GM19239 (cell line): ENCODE data around the gene TOX2.

Experiments
- DNase-seq: peaks from one replicate; pipeline ENCODE4 v3.0.0; 2011; ENCODE audit warnings: low spot score; ENCODE audit not compliant: insufficient read length
- FAIRE-seq: peaks from 2 replicates; lab custom pipeline; 2011; peaks lifted over from hg19 to GRCh38; lab: Jason Lieb, UNC

The TOX2 gene

DNA sequence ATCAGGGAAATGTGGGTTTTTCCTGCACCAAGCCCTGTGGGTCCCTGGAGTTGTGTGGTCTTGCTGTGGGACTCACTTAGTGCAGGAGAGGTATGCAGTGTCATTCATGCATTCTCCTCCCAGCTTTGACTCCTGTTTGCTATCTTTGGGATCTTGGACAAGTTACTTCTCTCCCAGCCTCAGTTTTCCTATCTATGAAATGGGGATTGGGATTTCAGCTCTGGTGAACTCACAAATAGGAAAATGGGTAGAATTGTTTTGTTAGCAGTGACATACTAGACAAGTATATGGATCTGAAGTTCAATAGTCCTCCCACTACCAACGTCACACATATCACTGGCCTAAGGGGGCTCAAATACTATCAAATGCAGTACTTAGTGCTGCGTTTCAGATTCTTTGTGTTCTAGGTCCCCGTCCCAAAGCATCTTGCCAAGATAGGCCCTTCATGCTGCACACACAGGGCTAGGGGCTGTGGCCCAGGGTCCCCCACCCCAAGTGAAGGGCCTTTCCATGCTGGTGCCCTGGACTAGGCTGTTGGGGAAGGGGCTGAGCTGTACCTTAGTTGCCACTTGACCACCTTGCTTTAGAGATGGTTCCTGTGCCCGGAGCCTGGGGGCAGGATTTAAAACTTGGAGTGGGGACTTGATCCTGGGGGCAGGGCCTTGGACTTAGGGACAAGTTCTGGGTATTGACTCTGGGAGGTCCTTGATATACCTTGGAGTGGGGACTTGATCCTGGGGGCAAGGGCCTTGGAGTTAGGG, 98.0 kb downstream of the TOX2 start:
- DNase-seq (no peak), FAIRE-seq (no peak)

DNA sequence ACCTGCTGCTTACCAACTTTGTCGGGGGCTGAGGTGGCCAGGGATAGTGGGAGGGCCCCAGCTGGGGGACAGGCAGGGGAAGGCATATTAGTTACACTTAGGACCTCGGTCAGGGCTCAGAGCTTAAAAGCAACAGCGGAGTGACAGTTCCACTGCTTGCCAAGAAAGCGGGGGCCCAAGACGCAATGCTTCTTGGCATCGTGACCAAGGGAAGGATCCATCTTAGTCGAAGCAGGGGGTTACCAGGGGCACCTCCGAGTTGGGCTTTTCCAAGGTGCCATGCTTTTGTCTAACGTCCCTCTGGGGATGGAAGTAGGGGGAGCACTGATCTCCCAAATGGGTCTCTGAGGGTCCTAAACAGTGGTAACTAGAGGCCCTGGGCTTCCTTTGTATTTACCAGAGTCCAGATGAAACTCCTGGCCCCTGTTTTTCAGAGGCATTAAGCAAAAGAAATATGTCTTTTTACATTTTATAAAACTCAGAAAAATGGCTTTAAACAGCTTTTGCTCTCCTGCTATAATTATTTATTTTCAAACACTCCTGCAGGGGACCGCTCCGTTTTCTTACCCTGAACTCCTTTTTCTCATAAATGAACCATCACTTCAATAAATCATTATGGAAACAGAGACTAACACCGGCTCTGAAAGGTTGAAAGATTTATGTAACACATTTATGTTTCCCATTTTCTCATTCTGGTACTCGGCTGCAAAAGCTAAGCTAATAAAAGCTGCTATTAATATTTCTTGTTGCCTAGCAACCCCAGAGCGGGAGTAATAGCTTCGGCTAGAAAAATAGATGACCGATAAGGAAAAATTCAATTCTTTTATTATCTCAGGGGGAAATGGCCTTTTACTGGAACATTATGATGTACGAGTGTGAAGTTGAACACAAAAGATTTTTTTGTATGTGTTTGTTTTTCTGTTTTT, 100.4 kb downstream of the TOX2 start:
- DNase-seq (no peak), FAIRE-seq (no peak)

DNA sequence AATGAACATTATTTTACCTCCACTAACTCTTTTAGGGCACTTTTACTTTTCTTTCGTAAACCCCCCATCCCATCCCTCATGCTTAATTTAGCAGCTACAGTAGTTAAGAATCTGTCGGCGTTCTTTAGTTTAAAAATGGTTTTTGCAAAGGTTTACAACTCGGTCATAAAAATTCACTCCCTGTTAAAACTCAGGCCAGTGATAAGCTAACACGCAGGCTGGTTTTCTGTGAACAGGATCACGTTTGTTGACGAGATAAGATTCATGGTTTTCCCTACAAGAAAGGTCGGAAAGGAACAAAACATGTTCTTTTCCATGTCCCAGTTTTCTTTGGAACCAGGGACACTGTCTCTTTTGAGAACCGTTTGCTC, 101.1 kb downstream of the TOX2 start:
- FAIRE-seq (no peak), DNase-seq (no peak)

DNA sequence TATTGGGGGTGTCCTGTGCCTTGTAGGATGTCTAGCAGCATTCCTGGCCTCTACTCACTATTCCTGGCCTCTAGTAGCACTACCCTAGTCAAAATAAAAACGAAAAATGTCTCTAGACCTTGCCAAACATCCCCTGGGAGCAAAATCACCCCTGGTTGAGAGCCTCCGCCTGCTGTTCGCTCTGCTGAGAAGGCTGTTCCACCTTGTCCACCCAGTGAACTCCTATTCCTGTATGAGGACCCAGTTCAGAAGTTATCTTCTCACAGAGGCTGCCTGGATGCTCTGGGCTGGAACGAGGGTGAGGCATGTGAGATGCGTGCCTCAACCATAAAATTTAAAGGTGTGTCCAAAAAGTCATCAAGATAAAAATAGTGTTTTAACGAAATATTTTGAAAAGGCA, 101.9 kb downstream of the TOX2 start:
- DNase-seq: no peak
- no peak for FAIRE-seq

DNA sequence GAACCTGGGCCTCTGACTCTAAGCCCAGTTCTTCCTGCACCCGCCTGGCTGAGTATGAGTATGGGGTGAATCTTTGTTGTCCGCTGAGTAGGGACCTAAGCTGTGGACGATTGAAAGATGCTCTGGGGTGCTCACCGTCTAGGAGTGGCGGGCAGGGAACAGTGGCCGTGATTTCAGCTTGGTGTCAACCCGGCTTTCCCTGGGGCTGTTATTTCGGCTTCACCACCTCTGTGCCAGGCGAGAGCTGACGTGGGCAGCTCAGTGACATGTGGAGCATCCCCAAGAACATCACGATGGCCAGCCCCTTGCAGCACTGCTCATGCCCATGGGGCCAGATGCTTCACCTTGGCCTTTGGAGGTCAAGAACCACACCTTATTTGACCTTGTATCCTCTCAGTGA, 102.6 kb downstream of the TOX2 start:
- FAIRE-seq (no peak), DNase-seq (no peak)

DNA sequence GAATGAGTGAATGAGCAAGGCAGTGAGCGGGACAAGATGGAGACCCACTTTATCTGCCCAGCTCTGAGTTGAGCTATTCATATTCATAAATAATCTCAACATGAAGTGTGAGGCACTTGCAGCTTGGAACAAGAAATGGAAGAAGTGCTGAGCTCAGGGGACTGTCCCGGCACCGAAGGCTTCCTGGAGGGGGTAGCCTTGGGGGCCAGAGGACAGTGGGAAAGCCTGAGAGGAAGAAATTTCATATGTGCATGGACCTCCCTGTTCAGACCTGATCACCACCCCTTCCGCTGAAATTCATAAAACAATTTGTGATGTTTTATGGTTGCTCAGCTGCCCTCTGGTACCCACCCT, 103.2 kb downstream of the TOX2 start:
- no peak for DNase-seq
- no peak for FAIRE-seq

DNA sequence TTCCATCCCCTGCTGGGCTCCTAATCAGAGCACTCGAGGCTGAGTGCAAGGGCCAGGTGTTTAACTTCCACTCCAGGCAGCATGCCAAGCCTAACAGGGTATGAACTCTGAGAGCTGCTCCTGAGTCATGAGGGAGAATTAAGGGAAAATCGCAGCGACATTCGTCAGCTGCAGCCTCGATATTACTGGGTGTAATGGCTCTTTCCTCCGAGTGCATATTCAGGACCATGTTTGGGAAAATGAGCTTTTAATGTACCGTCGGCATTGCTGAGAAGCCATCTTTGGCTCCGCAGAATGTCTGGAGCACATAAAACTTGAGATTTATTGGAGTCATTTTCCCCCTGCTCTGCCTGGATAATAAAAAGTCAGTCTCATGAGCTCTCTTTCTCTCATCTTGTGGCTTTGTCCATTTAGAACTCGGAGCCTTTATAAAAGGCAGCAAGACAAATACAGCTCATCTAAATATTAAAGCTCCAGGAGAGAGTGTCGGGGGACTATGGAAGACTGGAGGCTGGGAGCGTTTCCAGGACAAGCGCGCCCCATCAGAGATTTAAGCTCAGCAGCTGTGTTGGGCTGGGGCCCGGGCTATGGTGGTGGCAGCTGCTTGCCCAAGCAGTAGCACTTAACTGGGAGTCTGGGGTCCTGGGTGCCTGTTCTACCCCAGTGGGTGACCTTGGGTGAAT, 103.7 kb downstream of the TOX2 start:
- DNase-seq: no peak
- FAIRE-seq: no peak

DNA sequence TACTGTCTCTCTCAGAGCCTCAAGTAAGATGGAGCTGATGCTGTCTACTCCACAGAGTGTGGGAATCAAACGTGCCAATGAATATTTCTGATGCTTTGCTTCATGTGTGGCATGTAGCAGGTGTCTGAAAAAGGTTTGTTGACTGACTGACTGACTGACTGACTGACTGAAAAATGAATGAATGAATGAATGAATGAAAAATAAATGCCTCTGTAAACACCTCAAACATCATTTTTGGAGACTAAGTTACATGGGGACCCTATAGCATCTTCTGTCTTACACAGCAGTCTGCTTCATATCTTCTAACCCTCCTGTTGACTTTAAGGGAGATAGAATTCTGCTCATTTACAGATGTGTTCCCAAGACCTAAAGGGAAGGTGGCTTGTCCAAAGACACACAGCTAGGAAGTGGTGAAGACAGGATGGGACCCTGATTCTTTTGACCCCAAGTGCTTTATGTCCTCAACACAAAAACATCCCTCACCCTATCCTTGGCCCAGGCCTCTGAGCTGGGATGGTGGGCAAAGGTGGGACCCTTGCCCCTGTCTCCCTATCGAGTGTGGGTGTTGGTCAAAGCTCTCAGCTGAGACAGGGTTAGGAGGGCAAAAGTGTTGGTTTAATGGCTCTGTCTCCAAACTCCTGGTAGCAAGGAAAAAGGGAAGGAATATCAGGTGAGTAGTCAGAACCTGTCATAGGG, 104.4 kb downstream of the TOX2 start:
- no peak for DNase-seq
- peak; percentile 11 for FAIRE-seq

DNA sequence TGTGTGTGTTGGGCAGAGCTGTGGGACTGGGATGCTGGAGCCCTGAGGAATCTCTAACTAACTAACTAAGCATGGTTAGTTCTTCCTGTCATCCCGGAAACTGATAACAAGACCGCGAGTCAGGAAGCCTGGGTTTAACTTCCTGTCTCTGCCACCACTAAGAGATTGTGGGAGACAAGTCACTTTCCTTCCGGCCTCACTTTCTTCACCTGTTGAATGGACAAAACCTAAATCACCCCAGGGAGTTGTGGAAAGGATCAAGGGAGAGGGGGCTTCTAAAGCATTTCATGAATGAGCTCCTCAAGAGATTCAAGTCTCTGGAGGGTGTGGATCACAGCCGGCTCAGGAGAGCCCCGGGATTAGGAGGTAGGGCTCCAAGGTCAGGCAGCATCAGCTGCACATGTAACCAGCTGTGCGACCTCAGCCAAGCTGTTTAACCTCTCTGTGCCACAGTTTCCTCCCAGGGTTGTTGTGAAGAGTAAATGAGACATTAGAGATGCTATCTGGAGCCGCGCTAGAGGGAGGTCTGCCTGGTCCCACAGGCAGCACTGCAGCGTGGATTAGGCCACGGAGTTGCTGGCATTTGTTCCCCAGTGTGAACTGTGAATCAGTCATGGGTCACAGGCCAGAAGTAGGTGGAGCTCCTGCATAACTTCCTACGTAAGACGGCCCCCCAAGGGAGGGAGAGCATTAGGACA, 105.1 kb downstream of the TOX2 start:
- DNase-seq (no peak), FAIRE-seq (peak; percentile 51)

DNA sequence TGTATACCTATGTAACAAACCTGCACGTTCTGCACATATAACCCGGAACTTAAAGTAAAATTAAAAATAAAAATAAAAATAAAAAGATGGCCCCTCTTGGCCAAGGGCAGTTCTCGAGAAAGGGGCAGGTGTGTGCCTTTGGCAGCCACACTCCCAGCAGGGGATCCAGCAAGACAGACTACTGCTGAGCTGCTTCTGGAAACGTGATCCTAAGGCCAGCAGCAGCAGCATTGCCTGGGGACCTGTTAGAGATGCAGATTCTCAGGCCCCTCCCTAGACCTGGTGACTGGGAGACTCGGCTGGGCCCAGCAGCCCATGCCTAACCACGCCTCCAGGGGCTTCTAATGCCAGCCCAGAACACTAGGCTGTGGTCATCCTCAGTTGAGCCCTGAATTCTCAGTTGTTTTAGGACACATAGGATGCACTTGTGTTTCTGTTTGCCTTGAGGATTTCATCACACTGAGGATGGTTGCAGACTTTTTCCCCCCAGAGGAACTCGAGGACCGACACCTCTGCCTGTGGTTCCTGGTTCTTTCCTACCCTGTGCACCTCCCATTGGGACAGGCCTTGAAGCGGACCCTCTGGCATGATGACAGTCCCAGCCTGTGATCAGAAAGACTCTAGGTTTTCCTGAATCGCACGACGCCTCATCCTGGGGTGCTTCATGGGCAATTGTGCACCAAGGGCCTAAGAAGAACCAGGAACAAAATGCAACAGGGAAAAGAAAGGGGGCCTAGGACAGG, 105.9 kb downstream of the TOX2 start:
- FAIRE-seq (no peak), DNase-seq (no peak)

DNA sequence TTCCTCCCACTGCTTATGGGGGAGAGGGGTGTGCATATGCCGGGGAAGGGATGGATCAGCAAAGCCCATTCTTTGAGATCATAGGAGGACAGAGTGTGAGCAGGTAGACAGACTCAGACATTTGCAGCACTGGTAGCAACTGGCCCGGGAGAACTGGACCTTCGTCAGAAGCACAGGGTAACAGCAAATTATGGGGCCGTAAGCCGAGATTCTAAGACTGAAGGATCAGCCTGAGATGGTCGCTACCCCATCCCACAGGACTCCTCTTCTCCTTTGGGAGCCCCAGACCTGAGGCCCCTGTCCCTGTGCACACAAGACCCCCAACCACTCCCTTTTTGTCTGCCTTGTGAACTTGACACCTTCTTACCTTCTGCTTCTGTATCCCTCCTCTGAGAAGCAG, 106.5 kb downstream of the TOX2 start:
- FAIRE-seq: no peak
- DNase-seq: no peak

DNA sequence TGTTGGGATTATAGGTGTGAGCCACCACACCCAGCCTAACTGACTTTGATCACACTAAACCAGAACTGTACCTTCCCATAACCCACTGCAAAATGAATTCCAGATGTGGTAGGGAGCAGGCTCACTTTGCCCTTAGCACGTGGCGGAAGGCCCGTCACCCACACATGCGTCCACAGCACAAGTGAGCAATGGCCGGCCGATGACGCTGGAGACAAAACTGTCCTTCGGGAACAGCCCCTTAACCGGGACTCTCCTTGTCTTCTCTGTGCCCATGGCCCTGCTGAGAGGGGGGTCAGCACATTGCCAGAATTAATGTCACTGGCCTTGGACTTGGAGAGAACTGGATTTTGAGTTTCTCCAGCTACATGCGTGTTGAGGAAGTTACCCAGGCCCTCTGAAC, 107.2 kb downstream of the TOX2 start:
- no peak for FAIRE-seq

DNA sequence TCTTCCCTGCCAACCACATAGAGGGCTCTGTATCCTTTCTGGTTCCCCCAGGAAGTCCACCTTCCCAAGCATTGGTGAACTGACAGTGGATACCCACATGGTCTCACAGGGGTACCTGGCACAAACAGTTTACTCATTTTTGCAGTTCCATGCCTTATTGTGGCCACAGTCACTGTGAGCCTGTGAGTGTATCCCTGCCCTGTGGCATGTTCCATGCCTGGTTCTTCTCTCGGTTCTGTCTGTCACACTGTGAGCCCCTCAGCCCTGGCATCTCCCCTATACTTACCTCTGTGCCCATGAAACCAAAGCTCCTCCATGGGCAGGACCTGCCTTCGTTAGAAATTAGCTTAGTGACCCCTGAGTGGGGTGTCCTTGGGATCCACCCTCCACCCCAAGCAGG, 107.8 kb downstream of the TOX2 start:
- FAIRE-seq (no peak), DNase-seq (no peak)

More for the DNA sequence above, 107.2 kb downstream of the TOX2 start:
- DNase-seq: no peak

DNA sequence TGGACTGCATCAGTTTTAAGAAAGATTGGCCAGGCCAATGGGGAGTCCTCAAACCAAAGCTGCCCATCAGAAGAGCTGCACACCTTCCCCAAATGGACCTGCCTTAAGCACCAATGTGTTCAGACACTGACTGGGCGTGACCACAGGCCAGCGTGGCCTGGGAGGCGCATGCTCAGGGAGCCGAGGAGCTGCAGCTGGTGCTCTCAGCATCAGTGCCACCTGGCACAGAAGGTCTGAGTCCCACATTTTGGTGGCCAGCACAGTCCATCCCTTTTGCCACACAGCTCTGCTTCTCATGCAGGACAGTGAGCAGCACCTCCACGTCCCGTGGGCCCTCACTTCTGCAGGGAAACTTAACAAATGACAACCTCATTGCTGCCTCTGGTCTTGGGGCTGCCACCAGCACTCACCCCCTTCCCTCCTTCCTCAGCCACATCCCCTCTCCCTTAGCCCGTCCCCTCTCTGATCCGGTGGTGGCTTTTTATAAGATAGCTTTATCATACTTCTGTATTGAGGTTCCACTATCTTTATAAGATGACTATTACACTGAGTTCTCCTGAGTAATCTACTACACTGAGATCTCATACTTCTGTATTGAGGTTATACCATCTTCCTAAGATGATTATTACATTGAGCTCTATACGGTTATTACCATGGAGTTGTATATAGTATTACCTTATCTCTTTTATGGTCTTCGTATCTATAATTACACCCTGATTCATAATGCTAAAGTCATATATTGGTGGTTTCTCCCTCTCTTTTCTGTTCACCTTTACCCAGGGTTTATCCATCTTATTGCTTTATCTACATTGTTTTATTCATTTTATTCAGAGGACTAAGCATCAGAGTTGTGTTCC, 109.1 kb downstream of the TOX2 start:
- DNase-seq (no peak), FAIRE-seq (no peak)

DNA sequence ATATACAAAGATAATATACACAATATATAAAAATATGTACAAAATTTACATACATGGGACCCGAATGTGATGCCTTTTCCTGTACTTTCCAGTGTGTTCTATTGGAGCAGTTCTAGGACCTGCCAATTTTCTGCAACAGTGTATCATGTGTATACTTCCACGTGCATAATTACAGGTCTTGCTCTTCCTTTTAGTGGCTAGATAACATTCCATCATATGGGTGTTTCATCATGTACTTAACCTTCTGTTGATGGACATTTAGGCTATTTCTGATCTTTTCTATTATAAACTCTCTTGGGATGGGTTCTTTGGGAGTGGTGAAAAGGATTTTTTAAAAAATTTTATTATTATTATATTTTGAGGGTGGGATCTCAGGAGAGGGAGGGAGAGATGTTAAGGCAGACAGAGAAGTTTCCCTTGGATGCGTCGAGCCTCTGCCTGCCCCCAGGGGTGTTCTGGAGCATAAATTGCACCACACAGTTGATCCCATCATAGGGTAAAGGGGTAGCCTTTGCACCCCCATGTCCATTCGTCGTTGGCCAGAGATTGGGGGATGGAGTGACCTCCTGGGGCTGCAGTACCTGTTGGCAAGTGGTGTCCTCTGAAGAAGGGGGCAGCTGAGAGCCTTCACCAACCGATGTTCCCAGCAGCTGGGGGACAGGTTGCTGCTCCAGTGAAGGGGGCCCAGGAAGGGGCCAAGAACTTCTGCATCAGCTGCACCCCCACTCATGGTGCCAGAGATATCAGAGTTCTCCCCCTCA, 110.3 kb downstream of the TOX2 start:
- no peak for DNase-seq
- no peak for FAIRE-seq

DNA sequence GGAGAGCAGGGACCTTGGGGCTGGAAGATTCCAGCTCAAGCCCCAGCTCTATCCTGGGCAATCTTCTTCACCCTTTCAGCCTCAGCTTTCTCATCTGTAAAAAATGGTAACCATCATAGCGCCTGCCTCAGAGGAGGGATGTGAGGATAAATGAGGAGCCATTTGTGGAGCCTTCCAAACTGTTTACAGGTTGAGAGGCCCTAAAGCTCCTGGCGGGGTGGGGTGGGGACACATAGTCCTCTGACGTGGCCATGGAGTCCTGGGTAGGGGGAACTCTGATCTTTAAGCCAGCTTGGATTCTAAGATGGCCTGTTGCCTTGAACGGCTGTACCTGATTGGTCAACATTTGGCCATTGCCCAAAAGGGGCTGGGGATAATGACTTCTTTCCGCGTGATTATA, 111.1 kb downstream of the TOX2 start:
- no peak for FAIRE-seq
- DNase-seq: no peak

DNA sequence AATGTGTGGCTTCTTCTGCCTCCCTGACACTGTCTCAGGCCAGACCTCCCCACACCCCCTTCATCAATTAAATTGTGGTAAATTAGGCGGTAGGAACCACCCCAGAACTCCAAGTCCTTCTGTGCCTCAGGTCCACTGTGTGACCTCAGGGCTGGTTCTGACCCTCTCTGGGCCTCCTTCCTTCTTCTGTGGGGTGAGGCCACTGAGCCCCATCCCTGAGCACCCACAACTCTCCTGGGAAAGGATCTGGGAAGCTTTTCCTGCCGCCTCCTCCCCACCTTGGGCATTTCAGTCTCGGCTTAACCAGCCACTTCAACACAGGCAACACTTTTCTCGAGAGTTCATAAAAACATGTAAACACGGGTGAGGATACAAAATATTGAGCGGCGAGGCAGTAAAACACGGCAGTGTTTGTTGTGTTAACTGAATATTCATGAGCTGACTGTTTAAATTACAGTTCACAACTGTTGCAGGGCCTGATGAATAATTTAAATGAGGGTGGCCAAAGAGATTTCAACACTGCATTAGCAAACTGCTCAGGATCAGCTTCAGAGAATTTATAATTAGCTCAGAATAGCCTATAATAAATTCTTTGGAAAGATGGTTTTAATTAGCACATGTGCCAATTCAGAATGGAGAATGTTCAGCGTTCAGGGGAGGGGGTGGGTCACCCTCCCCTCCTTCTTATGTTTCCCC, 112.1 kb downstream of the TOX2 start:
- FAIRE-seq: no peak

More for the DNA sequence above, 112.1 kb downstream of the TOX2 start:
- no peak for DNase-seq
